Activated CD4-positive, alpha-beta T cell treated with anti-CD3 and anti-CD28 coated beads, Interleukin-10, Interleukin-2, amounts not matched to agents 100 ng/mL and 50 ng/mL, durations not matched to agents 16 hours and 8 hours (primary cell): ENCODE results near the gene ZDBF2.
"Not testable (repeated sequence)": the region's sequence is repeated elsewhere in the genome, so short reads cannot be mapped to it uniquely, and the experiment has no call there.

Experiments used
- DNase-seq: peaks from one replicate; pipeline ENCODE4 v3.0.0-alpha.2; 2020

Gene ZDBF2

GRCh38 chr2:206324869-206325268 lies 50.4 kb downstream of the ZDBF2 start:
- no peak for DNase-seq

- DNase-seq, result no peak
These were observed 54.5 kb downstream of the ZDBF2 start for GRCh38 chr2:206328974-206329373.

DNA sequence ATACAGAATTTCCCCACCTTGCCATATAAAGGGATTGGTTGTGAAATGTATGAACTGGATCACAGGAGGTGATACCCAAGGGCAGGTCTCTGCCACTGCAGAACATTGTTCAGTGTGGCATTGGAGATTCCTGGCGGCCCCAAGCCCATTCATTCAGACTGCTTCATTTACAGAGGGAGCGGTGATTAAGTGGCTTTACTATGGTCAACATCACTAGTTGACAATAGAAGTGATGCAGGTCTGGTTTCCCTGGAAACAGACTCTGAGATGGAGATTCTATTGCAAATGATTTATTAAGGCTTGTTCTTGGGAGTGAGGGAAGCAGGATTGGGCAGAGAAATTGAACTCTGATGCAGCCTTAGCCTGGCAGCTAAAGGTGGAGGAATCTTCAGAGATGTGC lies 62.4 kb downstream of the ZDBF2 start:
- DNase-seq, result no peak

DNA sequence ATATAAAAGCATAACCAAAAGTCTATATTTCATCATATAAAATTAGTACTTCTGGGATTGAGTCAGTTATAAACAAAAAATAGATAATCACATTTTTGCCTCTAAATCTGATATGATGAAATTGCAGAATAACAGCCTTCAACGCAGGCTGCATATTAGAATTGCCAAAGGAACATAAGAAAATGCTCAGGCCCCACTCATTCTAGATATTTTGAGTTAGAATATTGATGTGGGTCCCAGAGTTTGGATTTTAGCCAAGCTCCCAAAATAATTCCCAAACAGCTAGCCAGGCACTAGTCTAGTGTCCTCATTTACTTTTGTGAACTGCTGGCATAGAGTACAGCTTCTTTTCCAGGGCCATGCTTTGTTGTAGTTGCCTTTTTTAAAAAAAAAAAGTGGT lies 63.5 kb downstream of the ZDBF2 start:
- no peak for DNase-seq

DNA sequence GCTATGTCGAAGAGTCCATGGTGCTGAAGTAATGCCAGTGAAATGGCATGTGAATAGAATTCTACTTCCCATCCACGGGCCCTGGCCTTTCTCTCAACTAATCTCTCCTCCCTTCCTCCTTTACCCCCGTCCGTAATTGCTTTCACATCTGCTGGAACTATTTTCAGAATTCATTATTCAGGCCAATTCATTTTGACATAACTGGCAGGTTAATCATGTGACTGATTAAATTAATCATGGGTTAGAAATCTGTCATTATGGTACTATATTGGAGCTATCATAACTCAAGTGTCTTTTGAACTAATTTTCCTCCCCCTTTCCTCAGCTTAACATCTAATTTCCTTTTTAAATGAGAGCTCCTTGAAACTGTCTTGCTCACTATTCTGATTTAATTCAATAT lies 66.9 kb downstream of the ZDBF2 start:
- DNase-seq, result no peak

- DNase-seq, result no peak
These were observed 68.7 kb downstream of the ZDBF2 start for GRCh38 chr2:206343144-206343543.

DNA sequence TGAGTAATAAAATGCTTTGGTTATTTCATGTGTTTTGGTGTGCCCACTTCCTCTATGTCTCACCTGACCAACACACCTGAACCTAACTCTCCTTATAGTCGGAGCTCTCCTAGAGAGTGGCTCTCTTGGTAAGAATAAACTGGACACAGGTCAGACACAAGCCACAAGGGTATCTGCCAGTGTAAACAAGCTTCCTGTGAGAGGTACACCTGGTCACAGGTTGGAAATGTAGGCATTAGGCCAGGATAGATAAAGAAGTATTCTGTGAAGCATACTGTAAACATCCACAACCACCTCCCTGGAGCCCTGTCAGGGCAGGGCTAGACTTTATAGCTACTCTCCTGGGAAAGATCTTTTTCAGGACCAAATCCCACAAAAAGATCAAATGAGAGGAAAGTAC lies 69.4 kb downstream of the ZDBF2 start:
- no peak for DNase-seq

GRCh38 chr2:206345606-206346005 lies 71.1 kb downstream of the ZDBF2 start:
- no peak for DNase-seq

DNA sequence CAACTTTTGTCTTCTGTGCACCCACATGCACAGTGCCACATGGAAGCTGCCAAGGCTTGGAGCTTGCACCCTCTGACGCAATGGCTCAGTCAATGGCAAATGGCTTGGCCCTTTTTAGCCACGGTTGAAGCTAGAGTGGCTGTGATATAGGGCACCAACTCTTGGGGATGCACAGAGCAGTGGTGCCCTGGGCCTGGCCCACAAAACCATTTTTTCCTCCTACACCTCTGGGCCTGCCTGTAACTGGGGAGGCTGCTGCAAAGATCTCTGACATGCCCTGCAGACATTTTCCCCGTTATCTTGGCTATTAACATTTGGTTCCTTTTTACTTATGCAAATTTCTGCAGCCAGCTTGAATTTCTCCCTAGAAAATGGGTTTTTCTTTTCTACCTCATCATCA lies 74.9 kb downstream of the ZDBF2 start:
- DNase-seq, result no peak

- DNase-seq, result no peak
These were observed 78.1 kb downstream of the ZDBF2 start for GRCh38 chr2:206352571-206352970.

DNA sequence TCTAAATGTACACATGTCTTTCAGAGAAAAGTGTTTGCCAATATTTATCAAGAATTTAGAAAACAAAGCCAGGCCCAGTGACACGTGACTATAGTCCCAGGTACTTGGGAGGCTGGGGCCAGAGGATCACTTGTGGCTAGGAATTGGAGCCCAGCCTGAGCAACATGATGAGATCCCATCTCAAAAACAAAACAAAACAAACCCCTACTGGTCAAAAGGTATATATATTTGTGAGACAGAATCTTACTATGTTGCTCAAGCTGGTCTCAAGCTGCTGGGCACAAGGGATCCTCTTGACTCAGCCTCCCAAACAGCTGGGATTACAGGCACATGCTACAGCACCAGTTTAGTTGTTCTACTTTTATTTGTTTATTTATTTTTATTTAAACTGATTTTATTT lies 79.2 kb downstream of the ZDBF2 start:
- DNase-seq, result peak; percentile 2

DNA sequence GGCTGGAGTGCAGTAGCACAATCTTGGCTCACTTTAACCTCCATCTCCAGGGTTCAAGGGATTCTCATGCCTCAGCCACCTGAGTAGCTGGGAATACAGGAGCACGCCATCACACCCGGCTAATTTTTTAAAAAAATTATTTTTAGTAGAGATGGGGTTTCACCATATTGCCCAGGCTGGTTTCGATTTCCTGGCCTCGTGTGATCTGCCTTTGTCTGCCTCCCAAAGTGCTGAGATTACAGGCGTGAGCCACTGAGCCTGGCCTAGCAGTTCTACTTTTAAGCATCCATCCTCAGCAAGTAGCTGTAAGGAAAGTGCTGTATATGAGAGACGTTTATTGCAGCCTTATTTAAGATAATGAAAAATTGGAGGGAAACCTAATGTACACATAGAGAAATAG lies 79.7 kb downstream of the ZDBF2 start:
- DNase-seq, result no peak

DNA sequence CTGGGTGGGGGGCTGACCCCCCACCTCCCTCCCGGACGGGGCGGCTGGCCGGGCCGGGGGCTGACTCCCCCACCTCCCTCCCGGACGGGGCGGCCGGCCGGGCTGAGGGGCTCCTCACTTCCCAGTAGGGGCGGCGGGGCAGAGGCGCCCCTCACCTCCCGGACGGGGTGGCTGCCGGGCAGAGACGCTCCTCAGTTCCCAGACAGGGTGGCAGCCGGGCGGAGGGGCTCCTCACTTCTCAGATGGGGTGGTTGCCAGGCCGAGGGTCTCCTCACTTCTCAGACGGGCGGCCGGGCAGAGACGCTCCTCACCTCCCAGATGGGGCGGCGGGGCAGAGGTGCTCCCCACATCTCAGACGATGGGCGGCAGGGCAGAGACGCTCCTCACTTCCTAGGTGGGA lies 82.4 kb downstream of the ZDBF2 start:
- DNase-seq, result not testable (repeated sequence)

- not testable (repeated sequence) for DNase-seq
These were observed 86.4 kb downstream of the ZDBF2 start for GRCh38 chr2:206360840-206361239.

- DNase-seq, result peak; percentile 82
These were observed 87.1 kb downstream of the ZDBF2 start for GRCh38 chr2:206361407-206362045.
